Keratinocyte (primary cell): ENCODE data around the gene CAPN11. TPM values are rescaled to one million over a fixed set of nuclear protein-coding genes. Genes with fewer than 3 reads are reported as not detected.

Source experiments
- DNase-seq: peaks from one replicate; pipeline ENCODE4 v3.0.0-alpha.2; 2011; ENCODE audit warnings: low read depth, missing footprints, low spot score
- FAIRE-seq: peaks from 2 replicates; lab custom pipeline; 2011; peaks lifted over from hg19 to GRCh38; lab: Jason Lieb, UNC
- H2AFZ ChIP-seq: 2 replicates; pipeline ENCODE4 v1.6.0; 2012; ENCODE audit warnings: low read length, control low read depth, inconsistent platforms; ENCODE audit not compliant: control insufficient read depth
- H3K27ac ChIP-seq: 2 replicates; pipeline ENCODE4 v1.5.1; 2011; ENCODE audit warnings: low read length; ENCODE audit not compliant: control insufficient read depth, insufficient read depth
- H3K27me3 ChIP-seq: 3 replicates; pipeline ENCODE4 v1.6.0; 2011; ENCODE audit warnings: low read length; ENCODE audit not compliant: control insufficient read depth, insufficient read depth; ENCODE audit errors: extremely low read depth
- H3K36me3 ChIP-seq, 2 experiments: 2 replicates in 1 of 2; 3 replicates in 1 of 2; pipeline ENCODE4 v1.5.1; 2011; ENCODE audit warnings: low read length in 2 of 2, mild to moderate bottlenecking in 1 of 2; ENCODE audit not compliant: control insufficient read depth in 2 of 2, insufficient read depth in 2 of 2; ENCODE audit errors: extremely low read depth in 1 of 2
- H3K4me1 ChIP-seq: 3 replicates; pipeline ENCODE4 v1.5.1; 2011; ENCODE audit warnings: low read length; ENCODE audit not compliant: control insufficient read depth, insufficient read depth; ENCODE audit errors: extremely low read depth
- H3K4me2 ChIP-seq: 3 replicates; pipeline ENCODE4 v1.6.0; 2011; ENCODE audit warnings: low read depth, low read length; ENCODE audit not compliant: control insufficient read depth, insufficient read depth; ENCODE audit errors: extremely low read depth
- H3K4me3 ChIP-seq, 3 experiments: fragments of 200-600 bp in 1 of 3; sonication (generic) in 1 of 3; 2 replicates in 2 of 3; 3 replicates in 1 of 3; pipeline ENCODE4 v1.5.1; 2011 to 2016; ENCODE audit warnings: low read length in 3 of 3, mild to moderate bottlenecking in 3 of 3, control low read depth in 2 of 3, inconsistent platforms in 1 of 3, low read depth in 1 of 3, mixed read lengths in 1 of 3, mixed run types in 1 of 3, moderate library complexity in 1 of 3; ENCODE audit not compliant: control insufficient read depth in 2 of 3, insufficient read depth in 2 of 3; ENCODE audit errors: extremely low read depth in 1 of 3
- H3K79me2 ChIP-seq: 2 replicates; pipeline ENCODE4 v1.6.0; 2012; ENCODE audit warnings: low read length; ENCODE audit not compliant: control insufficient read depth, insufficient read depth
- H3K9ac ChIP-seq: 3 replicates; pipeline ENCODE4 v1.6.0; 2011; ENCODE audit warnings: low read length; ENCODE audit not compliant: control insufficient read depth, insufficient read depth; ENCODE audit errors: extremely low read depth
- H3K9me1 ChIP-seq: 3 replicates; pipeline ENCODE4 v1.6.0; 2011; ENCODE audit warnings: low read length; ENCODE audit not compliant: control insufficient read depth, insufficient read depth; ENCODE audit errors: extremely low read depth
- H3K9me3 ChIP-seq: 2 replicates; pipeline ENCODE4 v1.5.1; 2012; ENCODE audit warnings: low read depth, low read length; ENCODE audit not compliant: control insufficient read depth
- H4K20me1 ChIP-seq: 3 replicates; pipeline ENCODE4 v1.6.0; 2011; ENCODE audit warnings: low read length; ENCODE audit not compliant: control insufficient read depth, insufficient read depth; ENCODE audit errors: extremely low read depth
- EZH2 ChIP-seq: IDR thresholded peaks from one replicate; pipeline ENCODE4 v1.6.1; 2012; ENCODE audit warnings: inconsistent platforms, mild to moderate bottlenecking, low read length, moderate library complexity
- dilution Hi-C: fragments of 300-500 bp; cut with MboI; formaldehyde crosslinking; loops from one replicate; pipeline ENCODE4 v1.7.0; 2020; ENCODE audit warnings: low sequenced_read_pairs; ENCODE audit not compliant: extremely low pct_ligation_motif_present
- polyA plus RNA-seq, 5 experiments: library from polyadenylated mRNA; depleted of rRNA in 3 of 5; stranded (reverse) in 3 of 5; stranded (forward) in 1 of 5; unstranded in 1 of 5; fragments of >200 nt; gene quantifications; 1 replicate in 1 of 5; 2 replicates in 3 of 5; 3 replicates in 1 of 5; pipeline versions ENCODE4 v1.2.1 to v1.2.3, GENCODE V29; 2011 to 2012; ENCODE audit warnings: missing spikeins in 2 of 5, low read depth in 1 of 5, low replicate concordance in 1 of 5
- TF ChIP-seq, protein P1 (sequence below), 3 experiments: IDR thresholded peaks in 1 of 3; conservative IDR thresholded peaks in 1 of 3; optimal IDR thresholded peaks in 1 of 3; 2 replicates in 2 of 3; 3 replicates in 1 of 3; pipeline versions ENCODE3 to v1.5.1; 2011; ENCODE audit warnings: low read length in 3 of 3, mild to moderate bottlenecking in 3 of 3, moderate library complexity in 2 of 3, control low read depth in 1 of 3, inconsistent platforms in 1 of 3; ENCODE audit not compliant: insufficient read depth in 2 of 3; ENCODE audit errors: extremely low read depth in 1 of 3

The CAPN11 gene
- polyA plus RNA-seq, 1 donor (not counting 4 experiments of a cell fraction or from before 2014, with no cell fraction given): not detected

DNA sequence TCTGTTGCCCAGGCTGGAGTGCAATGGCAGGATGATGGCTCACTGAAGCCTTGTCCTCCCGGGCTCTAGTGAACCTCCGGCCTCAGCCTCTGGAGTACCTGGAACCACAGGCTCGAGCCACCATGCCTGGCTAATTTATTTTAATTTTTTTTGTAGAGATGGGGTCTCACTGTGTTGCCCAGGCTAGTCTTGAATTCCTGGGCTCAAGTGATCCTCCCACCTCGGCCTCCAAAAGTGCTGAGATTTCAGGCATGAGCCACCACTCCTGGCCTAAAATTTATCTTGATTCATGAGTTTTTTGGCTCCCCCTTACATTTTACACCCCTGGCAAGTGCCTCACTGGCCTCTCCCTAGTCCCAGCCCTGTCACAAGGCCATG, 62.3 kb downstream of the CAPN11 start:
- Histone ChIP-seq H3K9me3 (no peaks in the 10 kb centered on the region), H4K20me1 (no peaks in the 10 kb centered on the region), H3K4me3 (no peak overlapping the region), H3K4me2 (no peak overlapping the region), H3K9me1 (no peaks in the 10 kb centered on the region), H3K36me3 (no peaks in the 10 kb centered on the region), H3K79me2 (peaks cover 18% of the 10 kb centered on the region), H3K9ac (no peak overlapping the region), H3K27me3 (no peaks in the 10 kb centered on the region), H3K4me1 (peaks cover 42% of the 10 kb centered on the region), H2AFZ (peak overlapping the region; percentile 34), H3K27ac (no peak overlapping the region)
- TF ChIP-seq, protein P1, sequence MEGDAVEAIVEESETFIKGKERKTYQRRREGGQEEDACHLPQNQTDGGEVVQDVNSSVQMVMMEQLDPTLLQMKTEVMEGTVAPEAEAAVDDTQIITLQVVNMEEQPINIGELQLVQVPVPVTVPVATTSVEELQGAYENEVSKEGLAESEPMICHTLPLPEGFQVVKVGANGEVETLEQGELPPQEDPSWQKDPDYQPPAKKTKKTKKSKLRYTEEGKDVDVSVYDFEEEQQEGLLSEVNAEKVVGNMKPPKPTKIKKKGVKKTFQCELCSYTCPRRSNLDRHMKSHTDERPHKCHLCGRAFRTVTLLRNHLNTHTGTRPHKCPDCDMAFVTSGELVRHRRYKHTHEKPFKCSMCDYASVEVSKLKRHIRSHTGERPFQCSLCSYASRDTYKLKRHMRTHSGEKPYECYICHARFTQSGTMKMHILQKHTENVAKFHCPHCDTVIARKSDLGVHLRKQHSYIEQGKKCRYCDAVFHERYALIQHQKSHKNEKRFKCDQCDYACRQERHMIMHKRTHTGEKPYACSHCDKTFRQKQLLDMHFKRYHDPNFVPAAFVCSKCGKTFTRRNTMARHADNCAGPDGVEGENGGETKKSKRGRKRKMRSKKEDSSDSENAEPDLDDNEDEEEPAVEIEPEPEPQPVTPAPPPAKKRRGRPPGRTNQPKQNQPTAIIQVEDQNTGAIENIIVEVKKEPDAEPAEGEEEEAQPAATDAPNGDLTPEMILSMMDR (optimal IDR thresholded peaks at IDR 0.05 in 1 of 3, IDR thresholded peaks at IDR 0.05 in 1 of 3, conservative IDR thresholded peaks at IDR 0.05 in 1 of 3; ENCODE audit: extremely low read depth in 1 of 3, insufficient read depth in 2 of 3, low read length in 3 of 3): no peak
- no peak for TF ChIP-seq EZH2
- DNase-seq (no peak), FAIRE-seq (no peak)
- dilution Hi-C loops: no loop called here

DNA sequence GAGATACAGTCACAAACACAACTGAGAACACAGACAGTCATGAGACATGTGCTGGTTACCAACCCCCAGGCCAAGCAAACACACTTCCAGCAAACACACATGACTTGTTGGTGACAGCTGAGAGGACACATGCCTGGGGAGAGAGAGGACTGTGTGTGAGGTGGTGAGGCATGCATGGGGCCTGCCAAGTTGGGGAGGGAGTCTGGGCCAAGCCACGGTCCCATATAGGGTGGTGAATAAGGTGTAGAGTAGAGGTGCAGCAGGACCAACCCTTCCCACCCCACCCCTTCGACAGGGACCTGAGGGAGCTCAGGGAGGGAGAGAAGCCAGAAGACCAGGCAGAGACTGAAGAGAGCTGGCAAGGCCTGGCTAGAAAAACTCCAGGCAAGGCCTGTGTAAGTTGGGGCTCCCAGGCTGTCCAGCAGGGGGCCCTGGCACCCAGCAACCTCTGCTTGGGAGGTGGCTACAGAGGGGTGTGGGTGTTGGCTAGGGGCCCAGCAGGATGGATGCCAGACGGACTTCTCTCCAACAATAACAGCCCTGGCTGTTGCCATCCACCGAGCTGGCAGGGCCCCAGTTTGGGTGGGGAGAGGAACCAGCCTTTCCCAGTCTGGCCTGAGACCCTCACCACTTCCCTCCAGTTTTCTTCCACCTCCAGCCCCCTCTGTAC, 62.8 kb downstream of the CAPN11 start:
- DNase-seq: no peak

More for the DNA sequence above, 62.8 kb downstream of the CAPN11 start:
- Histone ChIP-seq H3K27ac (no peak overlapping the region), H4K20me1 (no peaks in the 10 kb centered on the region), H3K4me2 (no peak overlapping the region), H3K4me1 (peaks cover 47% of the 10 kb centered on the region), H3K9me1 (no peaks in the 10 kb centered on the region), H3K27me3 (no peaks in the 10 kb centered on the region), H3K79me2 (peaks cover 22% of the 10 kb centered on the region), H3K9ac (no peak overlapping the region), H3K9me3 (no peaks in the 10 kb centered on the region), H3K4me3 (no peak overlapping the region), H2AFZ (peak overlapping the region; percentile 34), H3K36me3 (no peaks in the 10 kb centered on the region)
- FAIRE-seq: no peak
- dilution Hi-C loops: no loop called here
- TF ChIP-seq, protein P1 (optimal IDR thresholded peaks at IDR 0.05 in 1 of 3, IDR thresholded peaks at IDR 0.05 in 1 of 3, conservative IDR thresholded peaks at IDR 0.05 in 1 of 3; ENCODE audit: extremely low read depth in 1 of 3, insufficient read depth in 2 of 3, low read length in 3 of 3): peak in 2 of 3 experiments; percentile 70 to 93
- TF ChIP-seq EZH2: no peak
